H9 (cell line): ENCODE results near the gene CALN1. TPM values are rescaled to one million over a fixed set of nuclear protein-coding genes. Genes with fewer than 3 reads are reported as not detected.

ENCODE experiments used
- DNase-seq: peaks from one replicate; pipeline ENCODE4 v3.0.0-alpha.2; 2017
- H2AFZ ChIP-seq: one replicate; pipeline ENCODE4 v1.6.1; 2013; ENCODE audit warnings: mild to moderate bottlenecking, low read length, control low read depth, moderate library complexity
- H2AK5ac ChIP-seq: 2 replicates; pipeline ENCODE4 v1.6.1; 2013; ENCODE audit warnings: low read length, control low read depth, mixed read lengths; ENCODE audit not compliant: insufficient read length
- H2BK120ac ChIP-seq: one replicate; pipeline ENCODE4 v1.6.1; 2013; ENCODE audit warnings: low read depth, mild to moderate bottlenecking, low read length, control low read depth, inconsistent platforms; ENCODE audit not compliant: poor library complexity, severe bottlenecking
- H2BK12ac ChIP-seq: 2 replicates; pipeline ENCODE4 v1.6.1; 2013; ENCODE audit warnings: low read length, control low read depth, mixed read lengths, low read depth; ENCODE audit not compliant: insufficient read length
- H2BK15ac ChIP-seq: 2 replicates; pipeline ENCODE4 v1.6.1; 2013; ENCODE audit warnings: low read depth, low read length, control low read depth
- H2BK20ac ChIP-seq: one replicate; pipeline ENCODE4 v1.6.1; 2013; ENCODE audit warnings: low read depth, mild to moderate bottlenecking, low read length, control low read depth, inconsistent platforms; ENCODE audit not compliant: poor library complexity, severe bottlenecking
- H2BK5ac ChIP-seq: 2 replicates; pipeline ENCODE4 v1.6.1; 2013; ENCODE audit warnings: low read length, control low read depth, mixed read lengths; ENCODE audit not compliant: insufficient read length
- H3K14ac ChIP-seq: 2 replicates; pipeline ENCODE4 v1.6.1; 2013; ENCODE audit warnings: low read length, control low read depth; ENCODE audit not compliant: insufficient read depth
- H3K18ac ChIP-seq: 2 replicates; pipeline ENCODE4 v1.6.1; 2013; ENCODE audit warnings: low read depth, mild to moderate bottlenecking, mixed read lengths, low read length, control low read depth; ENCODE audit not compliant: insufficient read length
- H3K23ac ChIP-seq: 2 replicates; pipeline ENCODE4 v1.6.1; 2013; ENCODE audit warnings: low read length, control low read depth, mixed read lengths, low read depth; ENCODE audit not compliant: insufficient read length
- H3K23me2 ChIP-seq: 2 replicates; pipeline ENCODE4 v1.6.1; 2013; ENCODE audit warnings: low read depth, mild to moderate bottlenecking, mixed read lengths, low read length, control low read depth; ENCODE audit not compliant: insufficient read length, poor library complexity, severe bottlenecking
- H3K27ac ChIP-seq: 2 replicates; pipeline ENCODE4 v1.5.1; 2013; ENCODE audit warnings: low read length, control low read depth, mixed read lengths, low read depth; ENCODE audit not compliant: insufficient read length
- H3K27me3 ChIP-seq: 2 replicates; pipeline ENCODE4 v1.6.1; 2013; ENCODE audit warnings: low read length, control low read depth, inconsistent platforms; ENCODE audit not compliant: insufficient read depth
- H3K4ac ChIP-seq: 2 replicates; pipeline ENCODE4 v1.6.1; 2013; ENCODE audit warnings: low read depth, mild to moderate bottlenecking, control low read depth, inconsistent platforms, low read length, moderate library complexity
- H3K4me1 ChIP-seq: 2 replicates; pipeline ENCODE4 v1.6.1; 2013; ENCODE audit warnings: low read length, control low read depth, inconsistent platforms; ENCODE audit not compliant: insufficient read depth
- H3K4me2 ChIP-seq: 2 replicates; pipeline ENCODE4 v1.6.1; 2013; ENCODE audit warnings: low read length, control low read depth, mixed read lengths; ENCODE audit not compliant: insufficient read length, insufficient read depth
- H3K56ac ChIP-seq: 2 replicates; pipeline ENCODE4 v1.6.1; 2013; ENCODE audit warnings: low read depth, mild to moderate bottlenecking, mixed read lengths, low read length, control low read depth; ENCODE audit not compliant: insufficient read length
- H3K79me1 ChIP-seq: 2 replicates; pipeline ENCODE4 v1.6.1; 2013; ENCODE audit warnings: low read depth, mild to moderate bottlenecking, moderate library complexity, low read length, control low read depth, inconsistent platforms; ENCODE audit not compliant: insufficient read depth, poor library complexity, severe bottlenecking
- H3K79me2 ChIP-seq: 2 replicates; pipeline ENCODE4 v1.6.1; 2013; ENCODE audit warnings: low read length, control low read depth, inconsistent platforms; ENCODE audit not compliant: insufficient read depth
- H3K9ac ChIP-seq: 2 replicates; pipeline ENCODE4 v1.6.1; 2013; ENCODE audit warnings: low read length, control low read depth, mixed read lengths; ENCODE audit not compliant: insufficient read length; ENCODE audit errors: extremely low read depth
- H3K9me3 ChIP-seq: one replicate; pipeline ENCODE4 v1.6.1; 2013; ENCODE audit warnings: low read depth, low read length, inconsistent platforms; ENCODE audit not compliant: control insufficient read depth
- H3T11ph ChIP-seq: one replicate; pipeline ENCODE4 v1.6.1; 2013; ENCODE audit warnings: mild to moderate bottlenecking, low read length, control low read depth, inconsistent platforms
- H4K20me1 ChIP-seq: one replicate; pipeline ENCODE4 v1.6.1; 2013; ENCODE audit not compliant: control insufficient read depth, insufficient read length, insufficient read depth
- H4K5ac ChIP-seq: 2 replicates; pipeline ENCODE4 v1.6.1; 2013; ENCODE audit warnings: low read depth, mild to moderate bottlenecking, mixed read lengths, low read length, control low read depth; ENCODE audit not compliant: insufficient read length
- H4K8ac ChIP-seq: replicated peaks from 2 replicates; pipeline ENCODE4 v1.6.1; 2013; ENCODE audit warnings: low read length, control low read depth, mixed read lengths, low read depth; ENCODE audit not compliant: insufficient read length
- H4K91ac ChIP-seq: 2 replicates; pipeline ENCODE4 v1.6.1; 2013; ENCODE audit warnings: low read depth, mild to moderate bottlenecking, moderate library complexity, mixed read lengths, low read length, control low read depth; ENCODE audit not compliant: insufficient read length
- H3K27ac Mint-ChIP-seq, 3 experiments: 2 replicates in 2 of 3; 3 replicates in 1 of 3; pipeline ENCODE4 v1.8.0; 2020 to 2021; ENCODE audit warnings: mixed read lengths in 3 of 3, mild to moderate bottlenecking in 1 of 3, moderate library complexity in 1 of 3
- H3K27me3 Mint-ChIP-seq: 2 replicates; pipeline ENCODE4 v1.8.0; 2021; ENCODE audit warnings: low read depth, mild to moderate bottlenecking, moderate library complexity, mixed read lengths
- H3K36me3 Mint-ChIP-seq, 3 experiments: 2 replicates in 2 of 3; 3 replicates in 1 of 3; pipeline ENCODE4 v1.8.0; 2020 to 2021; ENCODE audit warnings: low read depth in 3 of 3, mixed read lengths in 3 of 3; ENCODE audit not compliant: insufficient read depth in 1 of 3
- H3K4me1 Mint-ChIP-seq, 2 experiments: 2 replicates each; pipeline ENCODE4 v1.8.0; 2020; ENCODE audit warnings: mixed read lengths in 2 of 2
- H3K4me3 Mint-ChIP-seq, 2 experiments: 2 replicates in 1 of 2; 3 replicates in 1 of 2; pipeline ENCODE4 v1.8.0; 2020 to 2021; ENCODE audit warnings: mild to moderate bottlenecking in 2 of 2, mixed read lengths in 2 of 2, moderate library complexity in 1 of 2
- H3K9me3 Mint-ChIP-seq, 2 experiments: 2 replicates in 1 of 2; 3 replicates in 1 of 2; pipeline ENCODE4 v1.8.0; 2020; ENCODE audit warnings: mild to moderate bottlenecking in 2 of 2, mixed read lengths in 2 of 2, moderate library complexity in 1 of 2
- CTCF ChIP-seq: fragments of 200-600 bp; sonication (generic); conservative IDR thresholded peaks from 3 replicates; pipeline ENCODE4 v1.8.0; 2021; ENCODE audit warnings: antibody characterized with exemption, mild to moderate bottlenecking
- WGBS: extraction: QIAGEN DNeasy Blood & Tissue Kit; methylation state at CpG from one replicate; pipeline ENCODE4 v1.1.7; 2013; ENCODE audit warnings: missing lambda C conversion rate, low lambda C conversion rate, mixed read lengths; ENCODE audit not compliant: insufficient read length; ENCODE audit errors: extremely low coverage; 5-methylcytosine and 5-hydroxymethylcytosine counted together
- total RNA-seq: library from RNA; stranded (reverse); gene quantifications from 2 replicates; pipeline ENCODE4 v1.2.1, GENCODE V29; 2021

The CALN1 gene
- total RNA-seq, 1 experiment from 2014 or later, result 2.8 TPM

DNA sequence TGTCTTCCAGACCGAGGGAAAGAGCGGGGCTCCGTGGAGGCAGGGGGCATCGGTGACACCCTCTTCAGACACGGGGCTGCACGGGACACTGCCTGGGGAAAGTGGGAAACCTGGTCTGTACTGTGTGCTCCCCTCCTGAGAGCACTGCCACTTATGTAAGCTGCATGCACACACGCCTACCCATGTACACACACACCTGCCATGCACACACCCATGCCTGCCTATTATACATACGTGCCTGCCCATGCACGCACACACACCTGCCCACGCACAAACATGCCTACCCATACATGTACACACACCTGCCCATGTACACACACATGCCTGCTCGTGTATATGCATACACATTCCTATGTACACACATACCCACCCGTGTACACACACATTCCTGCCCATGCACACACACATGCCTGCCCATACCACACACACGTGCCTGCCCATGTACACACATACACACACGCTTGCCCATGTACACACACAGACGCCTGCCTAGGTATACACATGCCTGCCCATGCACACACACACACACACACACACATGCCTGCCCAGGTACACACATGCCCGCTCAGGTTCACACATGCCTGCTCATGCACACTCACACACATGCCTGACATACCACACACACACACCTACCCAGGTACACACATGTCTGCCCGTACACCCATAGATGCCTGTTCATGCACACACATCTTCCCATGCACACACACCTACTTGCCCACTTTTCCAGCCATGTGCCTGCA lies 35.5 kb upstream of the CALN1 start:
- Histone ChIP-seq H3T11ph (no peak overlapping the region), H2BK5ac (no peak overlapping the region), H2BK20ac (no peak overlapping the region)

More for the DNA sequence above, 35.5 kb upstream of the CALN1 start:
- Histone ChIP-seq H3K9ac (no peak overlapping the region), H3K79me1 (no peaks in the 10 kb centered on the region), H4K91ac (no peak overlapping the region), H4K20me1 (no peaks in the 10 kb centered on the region), H2BK12ac (no peak overlapping the region), H3K56ac (no peak overlapping the region), H4K5ac (no peak overlapping the region), H3K18ac (no peak overlapping the region), H2BK15ac (no peak overlapping the region), H3K14ac (no peak overlapping the region), H3K27me3 (no peaks in the 10 kb centered on the region), H3K23me2 (no peaks in the 10 kb centered on the region), H3K23ac (no peak overlapping the region), H4K8ac (no peak overlapping the region), H3K79me2 (no peaks in the 10 kb centered on the region), H3K27ac (no peak overlapping the region), H3K9me3 (no peaks in the 10 kb centered on the region), H2AK5ac (no peak overlapping the region), H3K4ac (no peak overlapping the region), H2BK120ac (no peak overlapping the region), H3K4me1 (peaks cover 3% of the 10 kb centered on the region), H3K4me2 (no peak overlapping the region), H2AFZ (no peak overlapping the region)
- Mint-ChIP-seq H3K4me3 (no peak overlapping the region; a peak in 1 of 5 replicates), H3K4me1 (peaks cover 14 to 16% of the 10 kb centered on the region in 2 experiments), H3K27me3 (peaks cover 7% of the 10 kb centered on the region), H3K27ac (no peak overlapping the region), H3K9me3 (peaks cover 0 to 4% of the 10 kb centered on the region in 2 experiments; a peak in 4 of 5 replicates), H3K36me3 (no peaks in the 10 kb centered on the region)
- DNase-seq, result no peak
- no CpG with 5 or more reads among the region's 17 CpGs for WGBS
- no peak for TF ChIP-seq CTCF
